GM21423 (cell line): Measurements from ENCODE around the gene SLMAP.

Experiments used
- ATAC-seq: cut with Tn5 transposase; IDR thresholded peaks from one replicate; pipeline ENCODE4 v1.9.1; 2021; ENCODE audit warnings: mild to moderate bottlenecking, moderate library complexity; ENCODE audit not compliant: unreplicated experiment

Gene SLMAP

DNA sequence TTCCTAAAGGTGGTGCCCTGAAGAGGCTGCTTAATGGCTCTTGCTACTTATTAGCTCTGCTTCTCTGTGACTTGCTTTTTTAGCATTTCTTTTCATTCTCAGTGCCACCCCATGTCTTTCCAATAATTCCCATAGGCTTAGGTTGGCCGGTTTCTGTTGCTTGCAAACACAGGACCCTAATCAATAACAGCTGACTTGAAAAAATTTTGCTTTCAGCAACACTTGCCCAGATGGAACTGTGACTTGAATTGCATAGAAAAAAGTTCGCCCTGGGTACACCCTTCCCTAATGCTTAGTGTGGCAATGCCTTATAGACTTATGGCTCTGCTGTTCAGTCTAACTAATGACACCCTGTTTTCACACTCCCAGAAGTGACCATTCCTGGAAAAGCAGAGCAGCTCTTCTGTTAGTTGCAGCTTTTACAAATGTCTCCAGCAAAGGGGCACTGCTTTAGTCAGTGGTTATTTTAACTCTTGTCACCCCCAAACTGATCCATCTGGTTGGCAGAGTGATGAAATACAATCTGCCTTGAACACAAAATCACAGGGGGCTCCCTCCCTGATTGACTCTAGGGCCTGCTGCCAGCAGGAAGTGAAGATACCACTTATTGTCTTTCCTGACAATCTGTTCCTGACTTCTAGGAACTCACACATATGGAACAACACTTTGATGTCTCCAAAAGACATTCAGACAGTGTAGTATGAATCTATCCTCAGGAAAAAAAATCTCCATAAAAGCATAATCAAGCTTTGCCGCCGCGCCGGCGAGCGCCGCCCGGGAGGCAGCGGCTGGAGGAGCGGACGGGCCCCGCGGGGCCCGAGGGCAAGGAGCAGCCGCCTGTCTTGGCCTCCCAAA lies 9.7 kb upstream of the SLMAP start:
- ATAC-seq: no peak

DNA sequence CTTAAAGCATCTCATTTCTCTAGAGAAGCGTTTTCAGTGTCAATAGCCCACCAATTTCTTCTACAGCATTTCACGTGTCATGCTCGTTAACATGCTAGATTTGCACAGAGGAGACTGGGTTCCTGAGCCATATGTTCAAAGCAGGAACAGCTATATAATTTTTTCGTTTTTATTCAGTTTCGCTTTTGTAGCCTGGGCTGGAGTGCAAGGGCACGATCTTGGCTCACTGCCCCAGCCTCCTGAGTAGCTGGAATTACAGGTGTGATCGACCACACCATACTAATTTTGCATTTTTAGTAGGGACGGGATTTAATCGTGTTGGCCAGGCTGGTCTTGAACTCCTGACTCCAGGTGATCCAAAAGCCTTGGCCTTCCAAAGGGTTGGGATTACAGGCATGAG lies 6.6 kb upstream of the SLMAP start:
- ATAC-seq: no peak

- no peak for ATAC-seq
These were observed 3.8 kb upstream of the SLMAP start for GRCh38 chr3:57752307-57752706.

- no peak for ATAC-seq
These were observed 3.1 kb upstream of the SLMAP start for GRCh38 chr3:57753016-57753415.

DNA sequence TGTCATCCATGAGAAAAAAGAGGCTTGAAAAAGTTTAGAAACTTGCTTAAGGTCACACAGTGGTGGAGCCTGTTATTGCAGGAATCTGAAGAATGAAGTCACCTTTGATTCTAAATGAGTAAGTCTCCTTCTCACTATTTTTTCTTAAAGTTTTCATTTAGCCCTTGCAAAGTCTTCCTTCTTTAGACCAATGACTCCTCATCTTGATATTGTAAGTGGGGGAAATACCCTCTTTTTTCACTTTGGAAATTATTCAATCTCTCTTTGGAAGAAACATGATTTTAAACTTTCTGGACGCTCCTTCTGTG lies 787 bp upstream of the SLMAP start:
- no peak for ATAC-seq

DNA sequence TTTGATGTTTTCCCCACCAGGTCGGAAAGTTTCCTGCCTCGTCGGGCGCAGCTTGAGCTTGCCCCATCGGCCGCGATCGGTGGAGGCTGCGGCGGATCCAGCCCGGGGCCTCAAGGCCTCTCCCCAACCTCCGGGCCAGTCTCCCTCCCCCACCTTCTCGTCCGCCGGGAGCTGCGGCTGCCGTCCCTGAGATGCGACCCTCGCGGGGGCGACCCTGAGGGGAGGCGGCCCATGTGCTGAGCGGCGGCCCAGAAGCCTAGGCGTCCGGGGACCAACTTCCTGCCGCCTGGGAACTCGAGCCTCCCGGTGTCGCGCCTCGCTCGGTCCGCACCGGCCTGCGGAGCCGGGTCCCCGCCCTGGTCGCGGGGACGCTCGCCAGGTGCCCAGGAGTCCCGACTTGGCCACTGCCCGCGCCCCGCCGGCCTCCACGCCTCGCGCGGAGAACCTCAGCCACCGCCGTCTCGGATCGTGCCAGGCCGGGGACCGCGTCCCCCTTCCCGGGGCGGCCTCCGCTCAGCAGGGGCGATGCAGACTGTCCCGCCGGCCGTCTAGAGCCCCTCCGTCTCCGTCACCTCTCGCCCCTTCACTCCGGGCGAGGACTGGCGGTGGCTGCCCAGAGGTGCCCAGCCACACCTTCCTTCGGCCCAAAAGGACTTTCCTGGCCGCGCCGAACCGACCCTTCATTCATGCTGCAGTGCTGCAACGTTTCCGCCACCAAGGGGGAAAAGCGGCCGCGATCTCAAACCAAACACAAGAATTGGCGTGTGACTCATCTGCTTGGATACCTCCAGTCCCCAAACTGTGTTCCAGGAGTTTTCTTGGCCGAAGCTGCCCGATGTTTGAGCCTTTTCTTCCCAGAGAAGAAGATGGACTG lies 656 bp downstream of the SLMAP start:
- ATAC-seq: peak; percentile 23

GRCh38 chr3:57757642-57758297 lies 1.7 kb downstream of the SLMAP start:
- ATAC-seq: no peak

- ATAC-seq: no peak
These were observed 2.6 kb downstream of the SLMAP start for GRCh38 chr3:57758686-57759085.

GRCh38 chr3:57764794-57765193 lies 8.7 kb downstream of the SLMAP start:
- no peak for ATAC-seq

GRCh38 chr3:57768595-57768994 lies 12.5 kb downstream of the SLMAP start:
- no peak for ATAC-seq

DNA sequence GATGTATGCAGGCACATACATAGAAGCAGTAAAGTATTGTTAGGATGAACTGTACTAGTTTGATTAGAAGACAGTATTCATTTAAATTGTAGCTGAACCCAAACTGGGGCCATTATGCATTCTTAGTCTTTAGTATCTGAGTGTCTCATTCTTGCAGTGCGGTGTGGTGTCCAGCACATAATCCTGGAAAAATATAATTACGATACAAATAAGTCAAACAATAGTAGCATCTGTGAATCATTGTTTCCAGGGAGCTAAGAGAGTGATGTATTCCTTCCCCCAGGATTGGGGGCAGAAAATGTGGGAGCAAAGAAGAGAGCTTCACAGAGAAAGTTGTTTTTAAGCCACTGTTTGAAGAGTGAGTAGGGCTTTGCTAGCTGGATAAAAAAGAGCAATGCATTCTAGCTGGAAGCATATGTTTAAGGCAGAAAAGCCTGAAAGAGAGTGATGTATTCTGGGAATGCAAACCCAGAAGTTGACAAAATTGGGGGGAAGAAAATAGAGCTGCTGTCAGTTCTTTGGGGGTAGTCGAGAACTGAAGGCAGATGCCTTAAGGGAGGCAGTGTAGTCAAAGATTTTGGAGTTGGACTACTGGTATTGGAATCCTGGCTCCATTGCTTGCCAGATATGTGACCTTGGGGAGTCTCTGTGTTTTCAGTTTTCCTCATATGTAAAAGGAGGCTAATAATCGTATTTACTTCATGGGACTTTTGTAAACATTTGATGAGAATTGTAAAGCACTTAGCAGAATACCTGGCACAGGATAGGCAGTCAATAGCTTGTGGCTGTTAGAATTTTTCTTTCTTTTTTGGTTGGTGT lies 14.1 kb downstream of the SLMAP start:
- ATAC-seq: no peak

DNA sequence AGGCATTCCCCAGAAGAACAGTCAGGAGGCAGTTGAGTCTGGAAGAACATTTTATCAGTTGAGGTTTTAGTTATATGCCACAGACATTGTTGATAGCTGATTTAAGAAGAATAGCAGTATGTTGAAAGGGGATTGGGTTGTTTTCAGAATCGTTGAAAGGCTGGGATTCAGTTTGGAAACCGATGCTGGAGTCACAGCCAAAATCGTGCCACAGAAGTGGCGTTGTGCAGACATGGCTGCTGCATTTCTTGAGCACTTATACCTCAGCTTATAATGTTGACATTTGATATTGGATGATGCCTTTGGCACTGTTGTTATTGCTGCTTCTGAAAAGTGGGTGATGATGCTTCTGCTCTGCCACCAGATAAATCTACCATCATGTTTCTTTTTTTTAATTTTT lies 16.1 kb downstream of the SLMAP start:
- no peak for ATAC-seq

DNA sequence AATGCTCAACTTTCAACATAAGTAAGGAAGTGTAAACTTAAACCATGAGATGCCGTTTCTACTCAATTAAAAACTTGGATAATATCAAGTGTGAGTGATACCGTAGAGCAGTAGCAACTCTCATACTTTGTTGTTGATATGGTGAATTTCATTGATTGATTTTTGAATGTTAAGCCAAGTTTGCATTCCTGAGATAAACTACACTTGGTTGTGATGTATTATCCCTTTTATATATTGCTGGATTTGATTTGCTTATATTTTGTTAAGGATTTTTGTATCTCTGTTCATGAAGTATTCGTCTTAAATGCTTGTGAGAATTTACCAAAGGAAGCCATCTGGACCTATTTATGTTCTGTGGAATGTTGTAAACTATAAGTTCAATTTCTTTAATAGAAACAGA lies 21.7 kb downstream of the SLMAP start:
- no peak for ATAC-seq

GRCh38 chr3:57778494-57778893 lies 22.4 kb downstream of the SLMAP start:
- ATAC-seq: no peak

- no peak for ATAC-seq
These were observed 23.6 kb downstream of the SLMAP start for GRCh38 chr3:57779666-57780065.

- no peak for ATAC-seq
These were observed 27.3 kb downstream of the SLMAP start for GRCh38 chr3:57783186-57784088.

DNA sequence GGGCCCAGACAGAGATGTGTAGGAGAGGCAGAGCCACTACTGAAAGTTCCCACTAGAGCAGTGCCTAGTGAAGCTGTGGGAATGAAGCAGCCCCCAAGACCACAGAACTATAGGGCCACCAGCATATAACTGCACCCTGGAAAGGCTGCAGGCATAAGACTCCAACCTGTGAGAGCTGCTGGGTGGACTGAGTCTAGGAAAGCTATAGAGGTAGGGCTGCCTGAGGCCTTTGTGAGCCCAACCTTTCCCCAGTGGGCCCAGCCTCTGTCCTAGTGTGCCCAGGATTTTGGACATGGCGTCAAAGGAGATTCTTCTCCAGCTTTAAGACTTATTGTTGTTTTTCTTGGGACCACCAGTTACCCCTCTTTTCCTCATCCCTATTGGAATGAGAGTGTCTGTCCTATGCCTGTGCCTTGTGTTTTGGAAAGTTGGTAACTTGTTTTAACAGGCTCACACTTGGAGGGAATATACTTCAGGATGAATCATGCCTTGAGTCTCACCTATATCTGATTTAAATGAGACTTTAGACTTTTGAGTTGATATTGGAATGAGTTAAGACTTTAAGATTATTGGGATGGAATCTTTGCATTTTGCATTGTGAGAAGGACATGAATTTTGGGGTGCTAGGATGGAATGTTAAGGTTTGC lies 28.1 kb downstream of the SLMAP start:
- no peak for ATAC-seq

DNA sequence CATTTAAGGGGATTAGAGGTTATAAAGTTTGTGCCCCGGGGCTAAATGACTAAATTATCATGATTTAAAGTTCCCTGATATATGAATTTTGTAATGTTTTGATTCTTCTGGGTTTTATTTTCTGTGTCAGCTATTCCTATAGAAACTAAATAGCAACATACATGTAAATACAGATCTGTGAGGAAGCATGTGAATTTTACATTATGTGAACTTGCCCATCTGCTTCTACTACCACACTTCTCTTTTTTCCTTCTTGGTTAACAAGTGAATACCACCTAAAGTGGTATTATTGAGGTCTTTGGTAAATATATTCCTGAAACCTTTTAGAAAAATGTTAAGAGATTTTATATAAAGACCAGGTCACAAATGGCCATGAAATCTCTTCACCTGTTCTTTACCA lies 29.3 kb downstream of the SLMAP start:
- ATAC-seq: no peak

DNA sequence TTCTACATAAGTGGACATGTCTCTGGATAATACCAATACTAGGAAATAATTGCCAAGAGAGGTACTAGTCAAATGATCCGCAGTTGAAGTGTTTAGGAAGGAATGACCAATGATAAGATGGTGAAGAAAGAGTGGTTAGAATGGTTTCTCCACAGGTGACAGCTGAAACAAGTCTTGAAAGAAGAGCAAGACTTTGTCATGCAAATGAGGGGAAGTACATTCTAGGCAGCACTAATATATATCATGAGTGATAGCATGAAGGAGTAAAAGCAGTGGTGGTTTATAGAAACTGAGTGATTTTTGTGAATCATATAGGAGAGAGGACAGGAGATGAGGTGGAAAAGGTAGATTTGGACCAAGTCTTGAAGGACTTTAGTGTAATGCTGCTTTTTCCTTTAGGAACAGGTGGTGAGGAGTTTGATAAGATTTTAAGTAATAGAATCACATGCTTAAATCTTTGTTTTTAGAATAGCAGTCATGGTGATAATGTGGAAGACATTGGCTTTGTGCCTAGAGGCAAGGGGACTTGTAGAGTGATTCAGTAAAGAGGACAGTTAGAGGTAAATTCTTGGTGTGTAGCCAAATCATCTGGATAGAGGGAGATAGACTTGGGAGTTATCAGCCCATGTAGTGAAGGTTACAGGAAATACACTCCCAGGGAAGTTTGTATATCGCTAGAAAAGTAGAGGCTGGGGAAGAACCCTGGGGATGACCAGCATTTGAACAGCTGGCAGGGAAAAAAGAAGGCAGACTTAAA lies 31.9 kb downstream of the SLMAP start:
- peak; percentile 90 for ATAC-seq
